H1 (cell line): ENCODE measurements around the gene MACF1. TPM values are rescaled to one million over a fixed set of nuclear protein-coding genes. Genes with fewer than 3 reads are reported as not detected.

Source experiments
- CTCF ChIA-PET: fragments of 300-600 bp; sonication (Branson Sonifier 250); formaldehyde crosslinking; loops from one replicate; lab custom pipeline; 2021; ENCODE audit not compliant: partially characterized antibody; lab: Charles Lee
- POLR2A ChIA-PET: fragments of 300-600 bp; sonication (Branson Sonifier 250); formaldehyde crosslinking; loops from one replicate; lab custom pipeline; 2021; ENCODE audit warnings: inconsistent platforms; ENCODE audit not compliant: partially characterized antibody; lab: Charles Lee
- DNase-seq, 2 experiments: peaks; one replicate each; pipeline versions ENCODE4 v3.0.0 to v3.0.0-alpha.2; 2010 to 2022; ENCODE audit warnings: low spot score in 2 of 2, low read depth in 1 of 2, mixed read lengths in 1 of 2
- FAIRE-seq: peaks from 2 replicates; lab custom pipeline; 2011; peaks lifted over from hg19 to GRCh38; lab: Jason Lieb, UNC
- H2AFZ ChIP-seq: 2 replicates; pipeline ENCODE4 v1.8.1; 2012; ENCODE audit warnings: low read length, inconsistent platforms
- H2AK5ac ChIP-seq: 2 replicates; pipeline ENCODE4 v1.6.1; 2013; ENCODE audit warnings: low read depth, low read length
- H2BK120ac ChIP-seq: replicated peaks from 2 replicates; pipeline ENCODE3; 2013; ENCODE audit warnings: low read depth, low read length, inconsistent platforms
- H2BK12ac ChIP-seq: 2 replicates; pipeline ENCODE4 v1.6.1; 2013; ENCODE audit warnings: low read depth, low read length
- H2BK15ac ChIP-seq: 2 replicates; pipeline ENCODE4 v1.6.1; 2013; ENCODE audit warnings: low read length
- H2BK20ac ChIP-seq: 2 replicates; pipeline ENCODE4 v1.6.1; 2013; ENCODE audit warnings: low read length
- H2BK5ac ChIP-seq: 2 replicates; pipeline ENCODE4 v1.6.1; 2013; ENCODE audit warnings: low read depth, low read length
- H3K14ac ChIP-seq: 2 replicates; pipeline ENCODE4 v1.6.1; 2013; ENCODE audit warnings: inconsistent platforms; ENCODE audit not compliant: insufficient read length
- H3K18ac ChIP-seq: 2 replicates; pipeline ENCODE4 v1.6.1; 2013; ENCODE audit warnings: low read length; ENCODE audit errors: extremely low read depth
- H3K23ac ChIP-seq: 2 replicates; pipeline ENCODE4 v1.6.1; 2013; ENCODE audit warnings: inconsistent platforms; ENCODE audit not compliant: insufficient read length
- H3K23me2 ChIP-seq: 2 replicates; pipeline ENCODE4 v1.6.1; 2013; ENCODE audit warnings: low read depth, low read length
- H3K27ac ChIP-seq: 2 replicates; pipeline ENCODE4 v1.6.1; 2011; ENCODE audit warnings: low read depth, low read length, inconsistent platforms
- H3K27me3 ChIP-seq, 4 experiments: replicated peaks in 1 of 4; 1 replicate in 1 of 4; 2 replicates in 3 of 4; pipeline versions ENCODE4 v1.6.1 to v1.8.1; 2011 to 2013; ENCODE audit warnings: low read length in 3 of 4, mild to moderate bottlenecking in 3 of 4, inconsistent platforms in 2 of 4, mixed read lengths in 2 of 4, moderate library complexity in 1 of 4; ENCODE audit not compliant: control insufficient read depth in 3 of 4, insufficient read depth in 3 of 4; ENCODE audit errors: extremely low read depth in 1 of 4
- H3K36me3 ChIP-seq, 4 experiments: 2 replicates each; pipeline versions ENCODE4 v1.6.1 to v1.8.1; 2011 to 2013; ENCODE audit warnings: mild to moderate bottlenecking in 4 of 4, low read length in 3 of 4, moderate library complexity in 2 of 4, control low read depth in 1 of 4, inconsistent platforms in 1 of 4; ENCODE audit not compliant: insufficient read depth in 4 of 4, control insufficient read depth in 2 of 4
- H3K4ac ChIP-seq: replicated peaks from 2 replicates; pipeline ENCODE3; 2013; ENCODE audit warnings: low read length, low read depth, mixed read lengths, inconsistent platforms; ENCODE audit not compliant: insufficient read length
- H3K4me1 ChIP-seq, 4 experiments: replicated peaks in 1 of 4; 1 replicate in 1 of 4; 2 replicates in 3 of 4; pipeline versions ENCODE4 v1.6.1 to v1.8.1; 2011 to 2013; ENCODE audit warnings: low read length in 3 of 4, inconsistent platforms in 2 of 4, mixed read lengths in 1 of 4; ENCODE audit not compliant: insufficient read depth in 4 of 4, control insufficient read depth in 3 of 4
- H3K4me2 ChIP-seq, 2 experiments: 2 replicates each; pipeline versions ENCODE4 v1.6.1 to v1.8.1; 2011 to 2013; ENCODE audit warnings: low read depth in 2 of 2, low read length in 2 of 2, control low read depth in 1 of 2, inconsistent platforms in 1 of 2, mild to moderate bottlenecking in 1 of 2; ENCODE audit not compliant: insufficient read depth in 1 of 2
- H3K4me3 ChIP-seq, 4 experiments: fragments of 200-600, 300-600 bp in 1 of 4; sonication (generic), shearing (Covaris generic), sonication (Bioruptor Twin) in 1 of 4; 2 replicates each; pipeline versions ENCODE4 v1.5.1 to v1.8.1; 2011 to 2016; ENCODE audit warnings: low read length in 4 of 4, low read depth in 3 of 4, control low read depth in 2 of 4, inconsistent platforms in 2 of 4, mild to moderate bottlenecking in 2 of 4, mixed read lengths in 1 of 4, moderate library complexity in 1 of 4; ENCODE audit not compliant: insufficient read depth in 2 of 4; ENCODE audit errors: extremely low read depth in 1 of 4
- H3K56ac ChIP-seq: replicated peaks from 2 replicates; pipeline ENCODE3; 2013; ENCODE audit warnings: low read depth, mild to moderate bottlenecking, mixed read lengths, low read length, inconsistent platforms; ENCODE audit not compliant: insufficient read length
- H3K79me1 ChIP-seq: 2 replicates; pipeline ENCODE4 v1.6.1; 2013; ENCODE audit warnings: low read depth, low read length, control low read depth
- H3K79me2 ChIP-seq, 2 experiments: 2 replicates each; pipeline versions ENCODE4 v1.6.1 to v1.8.1; 2012 to 2013; ENCODE audit warnings: low read length in 2 of 2, mild to moderate bottlenecking in 2 of 2, inconsistent platforms in 1 of 2; ENCODE audit not compliant: insufficient read depth in 2 of 2, control insufficient read depth in 1 of 2
- H3K9ac ChIP-seq, 4 experiments: replicated peaks in 1 of 4; 1 replicate in 1 of 4; 2 replicates in 3 of 4; pipeline versions ENCODE4 v1.6.1 to v1.8.1; 2011 to 2013; ENCODE audit warnings: low read depth in 3 of 4, low read length in 3 of 4, control low read depth in 2 of 4, mild to moderate bottlenecking in 2 of 4, moderate library complexity in 2 of 4, inconsistent platforms in 1 of 4; ENCODE audit errors: extremely low read depth in 1 of 4
- H3K9me3 ChIP-seq, 2 experiments: 2 replicates each; pipeline versions ENCODE4 v1.6.1 to v1.8.1; 2012 to 2013; ENCODE audit warnings: mild to moderate bottlenecking in 2 of 2, moderate library complexity in 2 of 2, control low read depth in 1 of 2, inconsistent platforms in 1 of 2, low read depth in 1 of 2, low read length in 1 of 2, mixed read lengths in 1 of 2; ENCODE audit not compliant: insufficient read depth in 2 of 2
- H4K20me1 ChIP-seq, 2 experiments: replicated peaks in 1 of 2; 2 replicates each; pipeline versions ENCODE3 to v1.8.1; 2011 to 2013; ENCODE audit warnings: inconsistent platforms in 2 of 2, low read length in 2 of 2, mild to moderate bottlenecking in 1 of 2; ENCODE audit not compliant: insufficient read depth in 2 of 2, control insufficient read depth in 1 of 2
- H4K5ac ChIP-seq: 2 replicates; pipeline ENCODE4 v1.6.1; 2013; ENCODE audit warnings: low read length, low read depth, mixed read lengths, inconsistent platforms; ENCODE audit not compliant: insufficient read length
- H4K8ac ChIP-seq: 2 replicates; pipeline ENCODE4 v1.8.0; 2013; ENCODE audit warnings: mild to moderate bottlenecking, moderate library complexity, low read length, inconsistent platforms; ENCODE audit not compliant: insufficient read depth; ENCODE audit errors: extremely low read depth
- H4K91ac ChIP-seq: replicated peaks from 2 replicates; pipeline ENCODE3; 2013; ENCODE audit warnings: low read length, mixed read lengths, inconsistent platforms; ENCODE audit not compliant: insufficient read length
- ATF2 ChIP-seq: IDR thresholded peaks from 2 replicates; pipeline ENCODE4 v1.6.1; 2012; ENCODE audit warnings: low read length, inconsistent platforms
- CBX5 ChIP-seq: fragments of 300-800, 300-1000 bp; sonication (generic); IDR thresholded peaks from 2 replicates; pipeline ENCODE4 v1.7.1; 2016; ENCODE audit warnings: antibody characterized with exemption, low read length, low read depth
- CHD2 ChIP-seq: IDR thresholded peaks from 2 replicates; pipeline ENCODE4 v1.6.1; 2012; ENCODE audit warnings: low read length, improper control_type of control experiment
- CREB1 ChIP-seq: IDR thresholded peaks from 2 replicates; pipeline ENCODE4 v1.6.1; 2012; ENCODE audit warnings: inconsistent platforms
- EP300 ChIP-seq, 2 experiments: IDR thresholded peaks; 1 replicate in 1 of 2; 2 replicates in 1 of 2; pipeline ENCODE4 v1.6.1; 2011 to 2012; ENCODE audit warnings: low read depth in 2 of 2, low read length in 2 of 2, mild to moderate bottlenecking in 2 of 2, borderline replicate concordance in 1 of 2, inconsistent platforms in 1 of 2, moderate library complexity in 1 of 2
- FOSL1 ChIP-seq: IDR thresholded peaks from 2 replicates; pipeline ENCODE4 v1.6.1; 2011; ENCODE audit warnings: mild to moderate bottlenecking, low read depth, low read length, moderate library complexity; ENCODE audit not compliant: insufficient read depth
- GTF2F1 ChIP-seq: IDR thresholded peaks from 2 replicates; pipeline ENCODE4 v1.6.1; 2012; ENCODE audit warnings: low read depth, low read length, improper control_type of control experiment, borderline replicate concordance
- JUN ChIP-seq: IDR thresholded peaks from 2 replicates; pipeline ENCODE4 v1.6.1; 2011; ENCODE audit warnings: low read depth, mild to moderate bottlenecking, improper control_type of control experiment, low read length
- NRF1 ChIP-seq: IDR thresholded peaks from 2 replicates; pipeline ENCODE4 v1.6.1; 2011; ENCODE audit warnings: mild to moderate bottlenecking, low read depth, low read length, improper control_type of control experiment
- PHF8 ChIP-seq: fragments of 200-600 bp; sonication (generic); conservative IDR thresholded peaks from 2 replicates; pipeline ENCODE4 v1.7.1; 2012; ENCODE audit warnings: low read depth, mild to moderate bottlenecking, inconsistent platforms, low read length, moderate library complexity
- POLR2A ChIP-seq, 2 experiments: IDR thresholded peaks; 1 replicate in 1 of 2; 2 replicates in 1 of 2; pipeline ENCODE4 v1.6.1; 2011; ENCODE audit warnings: low read depth in 2 of 2, low read length in 2 of 2, mild to moderate bottlenecking in 2 of 2; ENCODE audit errors: control extremely low read depth in 1 of 2
- RFX5 ChIP-seq: IDR thresholded peaks from 2 replicates; pipeline ENCODE4 v1.6.1; 2011; ENCODE audit warnings: low read depth, low read length, improper control_type of control experiment, borderline replicate concordance
- SAP30 ChIP-seq: fragments of 300-600 bp; sonication (generic); IDR thresholded peaks from 2 replicates; pipeline ENCODE4 v1.7.1; 2012; ENCODE audit warnings: low read length, moderate library complexity, mild to moderate bottlenecking, inconsistent platforms; ENCODE audit not compliant: insufficient read depth, insufficient replicate concordance
- SUZ12 ChIP-seq: fragments of 200-600 bp; sonication (generic); IDR thresholded peaks from 2 replicates; pipeline ENCODE4 v1.6.1; 2012; ENCODE audit warnings: mild to moderate bottlenecking, inconsistent platforms, low read length, moderate library complexity, mixed read lengths
- polyA plus RNA-seq, 7 experiments: library from polyadenylated mRNA; depleted of rRNA in 3 of 7; stranded (reverse) in 5 of 7; unstranded in 2 of 7; fragments of >200 nt in 5 of 7; fragments of 200-250 nt in 2 of 7; gene quantifications; 1 replicate in 5 of 7; 2 replicates in 1 of 7; 4 replicates in 1 of 7; pipeline versions ENCODE4 v1.2.1 to v1.2.3, GENCODE V29; 2011 to 2013; ENCODE audit warnings: missing spikeins in 2 of 7, mixed read lengths in 2 of 7
- total RNA-seq: library from RNA; stranded (reverse); fragmentation: NEBNext Ultra II Directional; extraction: Animal tissue kit (Norgen Biotek cat#: 25700); gene quantifications from 2 replicates; pipeline ENCODE4 v1.2.1, GENCODE V29; 2021

Gene MACF1
- total and polyA plus RNA-seq, 2 of the 8 experiments (the other 6 are each of a cell fraction or from before 2014, with no cell fraction given): 59.8 to 285 TPM

GRCh38 chr1:39164256-39164655 is 40.2 kb upstream of the MACF1 start:
- Histone ChIP-seq H2BK5ac (no peak overlapping the region), H3K4me2 (no peak overlapping the region; a peak in 1 of 4 replicates), H2BK12ac (no peak overlapping the region), H3K36me3 (no peaks in the 10 kb centered on the region), H3K18ac (no peak overlapping the region), H3K4me1 (peaks cover 6 to 26% (median 15%) of the 10 kb centered on the region in 4 experiments; a peak in 5 of 7 replicates), H4K5ac (no peak overlapping the region), H2AFZ (no peak overlapping the region), H3K79me2 (peaks cover 26 to 93% of the 10 kb centered on the region in 2 experiments), H3K4ac (no peak overlapping the region), H2BK15ac (no peak overlapping the region), H4K91ac (no peak overlapping the region), H3K56ac (no peak overlapping the region), H2BK120ac (no peak overlapping the region), H3K9me3 (no peaks in the 10 kb centered on the region), H4K20me1 (peaks cover 4 to 13% of the 10 kb centered on the region in 2 experiments), H3K23me2 (peaks cover 3% of the 10 kb centered on the region; the same call in 1 of the 2 replicates), H4K8ac (no peak overlapping the region), H3K79me1 (peaks cover 6% of the 10 kb centered on the region), H3K23ac (no peak overlapping the region), H2AK5ac (no peak overlapping the region), H3K9ac (no peak overlapping the region), H3K4me3 (no peak overlapping the region), H3K27ac (no peak overlapping the region), H3K14ac (no peak overlapping the region), H3K27me3 (no peaks in the 10 kb centered on the region), H2BK20ac (no peak overlapping the region)
- DNase-seq (no peak), FAIRE-seq (no peak)
- CTCF ChIA-PET: interaction anchor here (0.6 to 9.5 kb wide), 8 partner anchors 9 to 94 kb away, joined by 3 to 97 read pairs (median 4); no protein-coding TSS in a partner anchor
- POLR2A ChIA-PET: interaction anchor here (1.0 to 1.7 kb wide), 6 partner anchors 9 to 105 kb away, joined by 3 to 9 read pairs (median 4); no protein-coding TSS in a partner anchor
- TF ChIP-seq SAP30: no peak
- no peak for TF ChIP-seq RFX5
- TF ChIP-seq FOSL1: no peak
- no peak for TF ChIP-seq GTF2F1
- no peak for TF ChIP-seq CREB1
- TF ChIP-seq NRF1: no peak
- no peak for TF ChIP-seq PHF8
- no peak for TF ChIP-seq CBX5
- no peak for TF ChIP-seq ATF2
- no peak for TF ChIP-seq CHD2
- TF ChIP-seq JUN: no peak
- TF ChIP-seq EP300 (IDR thresholded peaks at IDR 0.05; ENCODE audit: borderline replicate concordance in 1 of 2, low read depth in 2 of 2, low read length in 2 of 2): no peak
- TF ChIP-seq POLR2A (IDR thresholded peaks at IDR 0.05; ENCODE audit: control extremely low read depth in 1 of 2, low read depth in 2 of 2, low read length in 2 of 2): no peak
- TF ChIP-seq SUZ12: no peak
